ENCODE measurements around the gene ARID3B.

ARID3B gene, protein sequence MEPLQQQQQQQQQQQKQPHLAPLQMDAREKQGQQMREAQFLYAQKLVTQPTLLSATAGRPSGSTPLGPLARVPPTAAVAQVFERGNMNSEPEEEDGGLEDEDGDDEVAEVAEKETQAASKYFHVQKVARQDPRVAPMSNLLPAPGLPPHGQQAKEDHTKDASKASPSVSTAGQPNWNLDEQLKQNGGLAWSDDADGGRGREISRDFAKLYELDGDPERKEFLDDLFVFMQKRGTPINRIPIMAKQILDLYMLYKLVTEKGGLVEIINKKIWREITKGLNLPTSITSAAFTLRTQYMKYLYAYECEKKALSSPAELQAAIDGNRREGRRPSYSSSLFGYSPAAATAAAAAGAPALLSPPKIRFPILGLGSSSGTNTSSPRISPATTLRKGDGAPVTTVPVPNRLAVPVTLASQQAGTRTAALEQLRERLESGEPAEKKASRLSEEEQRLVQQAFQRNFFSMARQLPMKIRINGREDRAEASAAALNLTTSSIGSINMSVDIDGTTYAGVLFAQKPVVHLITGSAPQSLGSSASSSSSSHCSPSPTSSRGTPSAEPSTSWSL
- 38.9 to 59.2 (median 43.2) reads per million in 3 donors for total RNA-seq

GRCh38 chr15:74540761-74541493 lies at the start of gene ARID3B:
Gene ARID3B, plus strand, starts transcription at chr15:74541220. Its CDS starts 2,717 bp downstream, at chr15:74543937.
- no peaks in the 10 kb centered on the region for H3K27me3 ChIP-seq (replicated peaks; ENCODE audit: control insufficient read depth, insufficient read depth, low read length, poor library complexity, severe bottlenecking)
- DNase-seq = peak; percentile 93 to 94 (median 93)

DNA sequence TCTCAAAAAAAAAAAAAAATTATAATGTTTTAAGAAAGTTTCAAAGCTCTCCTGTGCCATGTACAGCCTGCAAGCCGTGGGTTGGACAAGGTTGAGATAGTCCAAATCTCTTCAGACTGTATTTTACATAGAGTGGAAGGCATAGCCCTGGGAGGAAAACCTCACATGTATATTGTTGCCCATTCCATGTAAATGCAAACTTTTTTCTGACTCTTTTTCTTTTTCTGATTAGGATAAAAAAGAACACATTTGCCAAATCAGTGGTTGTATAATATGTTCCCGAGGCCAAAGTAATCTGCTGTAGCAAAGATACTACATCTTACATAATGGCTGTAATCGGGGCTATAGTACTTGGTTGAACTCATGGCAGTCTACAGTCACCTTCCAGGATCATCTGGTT lies 44.4 kb upstream of the ARID3B start:
- Histone ChIP-seq H3K27ac (ENCODE audit: insufficient read depth, low read length, poor library complexity, severe bottlenecking) (no peak overlapping the region), H3K9me3 (ENCODE audit: control insufficient read depth, low read length) (no peaks in the 10 kb centered on the region), H3K4me3 (ENCODE audit: insufficient read depth, low read depth, low read length, poor library complexity, severe bottlenecking) (no peak overlapping the region), H3K36me3 (ENCODE audit: control insufficient read depth, insufficient read depth, low read length) (no peaks in the 10 kb centered on the region), H3K4me1 (ENCODE audit: control insufficient read depth, insufficient read depth, low read length, poor library complexity, severe bottlenecking) (no peaks in the 10 kb centered on the region), H3K27me3 (replicated peaks; ENCODE audit: control insufficient read depth, insufficient read depth, low read length, poor library complexity, severe bottlenecking) (no peaks in the 10 kb centered on the region)
- no peak for DNase-seq

More at GRCh38 chr15:74540761-74541493, at the start of gene ARID3B:
- Histone ChIP-seq H3K4me3 (ENCODE audit: insufficient read depth, low read depth, low read length, poor library complexity, severe bottlenecking) (peak within 1 kb of the TSS; percentile 93), H3K36me3 (ENCODE audit: control insufficient read depth, insufficient read depth, low read length) (no peaks in the 10 kb centered on the region), H3K4me1 (ENCODE audit: control insufficient read depth, insufficient read depth, low read length, poor library complexity, severe bottlenecking) (peaks cover 19% of the 10 kb centered on the region), H3K9me3 (ENCODE audit: control insufficient read depth, low read length) (no peaks in the 10 kb centered on the region), H3K27ac (ENCODE audit: insufficient read depth, low read length, poor library complexity, severe bottlenecking) (peak within 1 kb of the TSS; percentile 83)

GRCh38 chr15:74497584-74497983 lies 43.4 kb upstream of the ARID3B start:
- Histone ChIP-seq H3K27me3 (replicated peaks; ENCODE audit: control insufficient read depth, insufficient read depth, low read length, poor library complexity, severe bottlenecking) (no peaks in the 10 kb centered on the region), H3K27ac (ENCODE audit: insufficient read depth, low read length, poor library complexity, severe bottlenecking) (no peak overlapping the region), H3K9me3 (ENCODE audit: control insufficient read depth, low read length) (no peaks in the 10 kb centered on the region), H3K4me1 (ENCODE audit: control insufficient read depth, insufficient read depth, low read length, poor library complexity, severe bottlenecking) (no peaks in the 10 kb centered on the region), H3K4me3 (ENCODE audit: insufficient read depth, low read depth, low read length, poor library complexity, severe bottlenecking) (no peak overlapping the region), H3K36me3 (ENCODE audit: control insufficient read depth, insufficient read depth, low read length) (peaks cover 5% of the 10 kb centered on the region)
- no peak for DNase-seq

GRCh38 chr15:74499366-74499765 lies 41.7 kb upstream of the ARID3B start:
- Histone ChIP-seq H3K9me3 (ENCODE audit: control insufficient read depth, low read length) (no peaks in the 10 kb centered on the region), H3K4me1 (ENCODE audit: control insufficient read depth, insufficient read depth, low read length, poor library complexity, severe bottlenecking) (no peaks in the 10 kb centered on the region), H3K27me3 (replicated peaks; ENCODE audit: control insufficient read depth, insufficient read depth, low read length, poor library complexity, severe bottlenecking) (no peaks in the 10 kb centered on the region), H3K4me3 (ENCODE audit: insufficient read depth, low read depth, low read length, poor library complexity, severe bottlenecking) (no peak overlapping the region), H3K36me3 (ENCODE audit: control insufficient read depth, insufficient read depth, low read length) (peaks cover 7% of the 10 kb centered on the region), H3K27ac (ENCODE audit: insufficient read depth, low read length, poor library complexity, severe bottlenecking) (no peak overlapping the region)
- DNase-seq = no peak

DNA sequence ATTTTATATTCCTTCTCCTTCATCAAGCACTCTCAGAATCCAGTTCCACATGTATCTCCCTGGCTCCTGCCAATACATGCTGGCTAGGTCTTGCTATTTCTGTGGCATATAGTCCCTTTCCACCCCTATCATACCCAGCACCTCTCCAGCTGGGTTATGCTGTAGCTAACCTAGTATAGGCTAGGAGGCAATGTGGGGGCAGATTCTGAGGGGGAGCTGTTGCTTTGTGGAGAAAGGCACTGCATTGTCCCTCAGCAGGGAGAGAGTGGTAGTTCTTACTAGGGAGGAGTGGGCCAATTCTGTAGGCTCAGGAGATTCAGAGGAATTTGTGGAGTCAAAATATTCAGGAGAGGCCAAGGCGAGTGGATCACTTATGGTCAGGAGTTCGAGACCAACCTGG lies 40.6 kb upstream of the ARID3B start:
- H3K27ac ChIP-seq (ENCODE audit: insufficient read depth, low read length, poor library complexity, severe bottlenecking) = no peak overlapping the region
- no peaks in the 10 kb centered on the region for H3K27me3 ChIP-seq (replicated peaks; ENCODE audit: control insufficient read depth, insufficient read depth, low read length, poor library complexity, severe bottlenecking)
- H3K4me1 ChIP-seq (ENCODE audit: control insufficient read depth, insufficient read depth, low read length, poor library complexity, severe bottlenecking) = no peaks in the 10 kb centered on the region
- H3K9me3 ChIP-seq (ENCODE audit: control insufficient read depth, low read length) = no peaks in the 10 kb centered on the region
- no peak overlapping the region for H3K4me3 ChIP-seq (ENCODE audit: insufficient read depth, low read depth, low read length, poor library complexity, severe bottlenecking)
- H3K36me3 ChIP-seq (ENCODE audit: control insufficient read depth, insufficient read depth, low read length) = peaks cover 7% of the 10 kb centered on the region
- no peak for DNase-seq

GRCh38 chr15:74502301-74502700 lies 38.7 kb upstream of the ARID3B start:
- peaks cover 7% of the 10 kb centered on the region for H3K36me3 ChIP-seq (ENCODE audit: control insufficient read depth, insufficient read depth, low read length)

GRCh38 chr15:74504418-74504817 lies 36.6 kb upstream of the ARID3B start:
- no peak for DNase-seq
- Histone ChIP-seq H3K4me1 (ENCODE audit: control insufficient read depth, insufficient read depth, low read length, poor library complexity, severe bottlenecking) (no peaks in the 10 kb centered on the region), H3K27ac (ENCODE audit: insufficient read depth, low read length, poor library complexity, severe bottlenecking) (no peak overlapping the region), H3K27me3 (replicated peaks; ENCODE audit: control insufficient read depth, insufficient read depth, low read length, poor library complexity, severe bottlenecking) (no peaks in the 10 kb centered on the region), H3K36me3 (ENCODE audit: control insufficient read depth, insufficient read depth, low read length) (peaks cover 7% of the 10 kb centered on the region), H3K4me3 (ENCODE audit: insufficient read depth, low read depth, low read length, poor library complexity, severe bottlenecking) (no peak overlapping the region), H3K9me3 (ENCODE audit: control insufficient read depth, low read length) (no peaks in the 10 kb centered on the region)

More at GRCh38 chr15:74502301-74502700, 38.7 kb upstream of the ARID3B start:
- DNase-seq = no peak
- Histone ChIP-seq H3K27ac (ENCODE audit: insufficient read depth, low read length, poor library complexity, severe bottlenecking) (no peak overlapping the region), H3K9me3 (ENCODE audit: control insufficient read depth, low read length) (no peaks in the 10 kb centered on the region), H3K27me3 (replicated peaks; ENCODE audit: control insufficient read depth, insufficient read depth, low read length, poor library complexity, severe bottlenecking) (no peaks in the 10 kb centered on the region), H3K4me3 (ENCODE audit: insufficient read depth, low read depth, low read length, poor library complexity, severe bottlenecking) (no peak overlapping the region), H3K4me1 (ENCODE audit: control insufficient read depth, insufficient read depth, low read length, poor library complexity, severe bottlenecking) (no peaks in the 10 kb centered on the region)

- DNase-seq = no peak
- no peaks in the 10 kb centered on the region for H3K4me1 ChIP-seq (ENCODE audit: control insufficient read depth, insufficient read depth, low read length, poor library complexity, severe bottlenecking)
Observed at GRCh38 chr15:74504836-74505235, 36.2 kb upstream of the ARID3B start.

DNA sequence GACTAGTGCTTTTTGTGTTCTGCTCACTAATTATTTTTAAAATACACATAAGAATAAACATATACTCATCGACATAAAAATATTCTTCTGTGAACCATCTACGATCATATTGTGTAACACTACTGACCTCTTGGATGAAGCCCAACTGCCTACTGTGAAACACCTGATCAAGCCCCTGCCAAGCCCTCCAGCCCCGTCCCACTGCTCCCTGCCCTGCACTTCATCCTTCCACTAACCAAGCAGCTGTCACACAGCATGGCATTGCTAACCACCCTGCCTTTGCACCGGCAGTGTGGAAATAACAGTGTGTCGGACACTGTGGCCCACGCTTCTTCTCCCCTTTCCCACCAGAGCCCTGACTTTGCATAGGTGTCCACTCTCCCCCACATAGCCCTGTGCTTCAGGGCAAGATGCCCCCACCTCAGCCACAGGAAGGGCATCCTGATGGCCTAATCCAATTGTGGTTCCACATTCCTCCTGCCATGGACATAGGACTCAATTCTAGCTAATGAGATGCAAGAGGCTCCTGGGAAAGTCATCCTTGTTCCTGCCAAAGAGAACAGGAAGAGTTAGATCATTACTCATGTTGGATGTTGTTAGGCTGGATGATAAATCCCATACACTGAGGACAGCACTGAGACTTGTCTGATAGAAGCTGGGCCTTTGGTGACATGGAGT lies 35.0 kb upstream of the ARID3B start:
- Histone ChIP-seq H3K9me3 (ENCODE audit: control insufficient read depth, low read length) (no peaks in the 10 kb centered on the region), H3K4me3 (ENCODE audit: insufficient read depth, low read depth, low read length, poor library complexity, severe bottlenecking) (no peak overlapping the region), H3K4me1 (ENCODE audit: control insufficient read depth, insufficient read depth, low read length, poor library complexity, severe bottlenecking) (no peaks in the 10 kb centered on the region), H3K36me3 (ENCODE audit: control insufficient read depth, insufficient read depth, low read length) (peaks cover 7% of the 10 kb centered on the region), H3K27me3 (replicated peaks; ENCODE audit: control insufficient read depth, insufficient read depth, low read length, poor library complexity, severe bottlenecking) (no peaks in the 10 kb centered on the region), H3K27ac (ENCODE audit: insufficient read depth, low read length, poor library complexity, severe bottlenecking) (no peak overlapping the region)
- DNase-seq = no peak

More at GRCh38 chr15:74504836-74505235, 36.2 kb upstream of the ARID3B start:
- Histone ChIP-seq H3K36me3 (ENCODE audit: control insufficient read depth, insufficient read depth, low read length) (peaks cover 7% of the 10 kb centered on the region), H3K4me3 (ENCODE audit: insufficient read depth, low read depth, low read length, poor library complexity, severe bottlenecking) (no peak overlapping the region), H3K9me3 (ENCODE audit: control insufficient read depth, low read length) (no peaks in the 10 kb centered on the region), H3K27me3 (replicated peaks; ENCODE audit: control insufficient read depth, insufficient read depth, low read length, poor library complexity, severe bottlenecking) (no peaks in the 10 kb centered on the region), H3K27ac (ENCODE audit: insufficient read depth, low read length, poor library complexity, severe bottlenecking) (no peak overlapping the region)
